ENCODE results near the gene ANKRD44. TPM values are rescaled to one million over a fixed set of nuclear protein-coding genes. Genes with fewer than 3 reads are reported as not detected.
"Not testable (repeated sequence)": the region's sequence is repeated elsewhere in the genome, so short reads cannot be mapped to it uniquely, and the experiment has no call there.

ANKRD44 gene
- total RNA-seq, 1 donor from 2014 or later = 77.8 TPM

- no peak for DNase-seq (ENCODE audit: low spot score)
- intact Hi-C loops (cut with DNase I) = no loop called here
- ATAC-seq = peak; percentile 46
Observed at GRCh38 chr2:197079832-197080555, 230.6 kb downstream of the ANKRD44 start.

GRCh38 chr2:197079414-197079813 is 231.2 kb downstream of the ANKRD44 start:
- ATAC-seq (peak; percentile 69), DNase-seq (ENCODE audit: low spot score) (no peak)
- intact Hi-C loops (cut with DNase I) = no loop called here

DNA sequence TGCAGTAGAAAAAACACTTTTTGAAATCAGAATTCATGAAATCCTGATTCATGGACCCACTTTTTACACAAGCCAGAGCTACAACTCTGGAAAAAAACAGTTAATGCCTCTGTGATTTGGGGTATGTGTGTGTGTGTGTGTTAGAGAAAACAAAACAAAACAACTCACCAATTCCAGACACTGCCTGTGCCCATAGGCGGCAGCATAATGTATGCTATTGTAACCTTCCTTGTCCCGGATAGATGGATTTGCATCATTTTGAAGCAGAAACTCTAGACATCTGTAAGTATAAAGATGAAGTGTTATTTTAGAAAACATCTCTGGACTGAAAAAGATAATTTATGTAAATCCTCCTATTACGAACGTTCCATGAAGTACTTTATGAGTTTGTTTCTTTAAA is 232.0 kb downstream of the ANKRD44 start:
- DNase-seq (ENCODE audit: low spot score) (no peak), ATAC-seq (no peak)
- intact Hi-C loops (cut with DNase I) = no loop called here

GRCh38 chr2:197077336-197077735 is 233.2 kb downstream of the ANKRD44 start:
- no peak for DNase-seq (ENCODE audit: low spot score)
- ATAC-seq = peak; percentile 40
- intact Hi-C loops (cut with DNase I) = no loop called here

DNA sequence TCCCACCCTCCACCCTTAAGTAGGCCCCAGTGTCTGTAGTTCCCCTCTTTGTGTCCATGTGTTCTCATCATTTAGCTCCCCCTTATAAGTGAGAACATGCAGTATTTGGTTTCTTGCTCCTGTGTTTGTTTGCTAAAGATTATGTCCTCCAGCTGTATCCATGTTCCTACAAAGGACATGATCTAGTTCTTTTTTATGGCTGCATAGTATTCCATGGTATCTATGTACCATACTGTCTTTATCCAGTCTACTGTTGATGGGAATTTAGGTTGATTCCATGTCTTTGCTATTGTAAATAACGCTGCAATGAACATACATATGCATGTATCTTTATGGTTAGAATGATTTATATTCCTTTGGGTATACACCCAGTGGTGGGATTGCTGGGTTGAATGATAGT is 233.9 kb downstream of the ANKRD44 start:
- DNase-seq (ENCODE audit: low spot score) = no peak
- ATAC-seq = no peak
- intact Hi-C loops (cut with DNase I) = no loop called here

DNA sequence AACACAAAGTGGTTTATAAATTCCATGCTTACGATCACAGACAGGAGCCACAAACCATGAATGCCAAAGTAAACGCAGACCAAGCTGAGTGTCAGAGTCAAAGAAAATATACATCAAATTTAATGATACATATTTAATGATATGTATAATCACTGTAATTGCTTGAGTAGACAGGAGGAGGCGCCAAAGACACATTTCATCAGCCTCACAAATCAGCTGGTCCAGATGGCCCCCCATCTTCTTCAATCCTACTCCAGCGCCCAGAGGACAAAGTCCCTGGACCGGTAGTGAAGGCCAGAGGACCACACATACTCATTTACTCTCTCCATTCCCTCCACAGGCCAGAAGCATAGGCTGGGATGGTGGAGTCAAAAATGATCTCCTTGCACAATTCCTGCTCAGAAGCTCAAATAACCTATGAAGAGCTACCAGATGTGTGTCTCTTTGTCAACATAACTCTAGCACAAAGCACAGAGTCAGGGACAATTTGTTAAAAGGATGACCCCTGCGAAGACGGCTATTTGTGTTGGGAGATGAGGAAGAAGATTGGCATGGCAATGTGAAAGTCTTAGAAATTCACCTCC is 234.7 kb downstream of the ANKRD44 start:
- intact Hi-C loops (cut with DNase I) = no loop called here
- no peak for ATAC-seq

GRCh38 chr2:197075281-197075680 is 235.3 kb downstream of the ANKRD44 start:
- DNase-seq (ENCODE audit: low spot score) (no peak), ATAC-seq (no peak)
- intact Hi-C loops (cut with DNase I) = no loop called here

More for the DNA sequence above, 234.7 kb downstream of the ANKRD44 start:
- no peak for DNase-seq (ENCODE audit: low spot score)

- ATAC-seq = peak; percentile 91
- intact Hi-C loops (cut with DNase I) = no loop called here
- peak; percentile 91 for DNase-seq (ENCODE audit: low spot score)
Observed at GRCh38 chr2:197073701-197074433, 236.7 kb downstream of the ANKRD44 start.

DNA sequence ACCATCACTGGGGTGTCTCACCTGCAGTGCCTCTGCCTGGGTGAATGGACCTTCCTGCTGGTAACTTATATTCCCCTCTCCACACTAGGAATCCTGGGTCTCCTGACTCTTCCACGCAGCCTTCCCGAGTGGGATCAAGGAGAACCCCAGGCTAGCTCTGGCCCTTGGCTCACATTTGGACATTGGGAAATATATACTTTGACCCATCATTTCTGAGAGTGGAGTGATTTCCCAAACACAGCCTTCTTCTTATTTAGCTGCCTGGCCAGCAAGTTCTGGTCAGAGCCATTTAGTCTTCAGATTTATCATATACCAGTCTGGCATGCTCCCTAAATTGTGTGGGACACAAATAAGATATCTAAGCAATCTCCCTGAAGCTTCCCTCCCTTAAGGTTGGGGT is 237.3 kb downstream of the ANKRD44 start:
- intact Hi-C loops (cut with DNase I) = no loop called here
- DNase-seq (ENCODE audit: low spot score) (no peak), ATAC-seq (peak; percentile 18)

DNA sequence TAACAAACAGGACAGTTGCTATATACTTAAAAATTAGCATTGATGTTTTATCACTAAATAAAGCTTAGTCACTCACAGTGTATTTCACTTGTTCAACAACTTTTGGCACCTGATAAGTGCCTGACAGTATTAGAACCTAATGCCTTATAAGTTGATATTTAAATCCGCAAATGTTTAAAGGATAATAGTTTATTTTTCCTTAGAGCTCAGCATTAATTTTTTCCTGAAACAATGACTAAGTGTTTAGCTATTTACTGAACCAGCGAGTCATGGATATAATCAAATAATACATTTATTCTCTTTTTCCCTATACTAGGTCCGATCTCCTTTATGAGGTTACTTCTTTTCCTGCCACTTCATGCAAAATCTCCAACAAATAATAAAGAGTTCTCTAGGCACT is 238.0 kb downstream of the ANKRD44 start:
- ATAC-seq (no peak), DNase-seq (ENCODE audit: low spot score) (no peak)
- intact Hi-C loops (cut with DNase I) = no loop called here

DNA sequence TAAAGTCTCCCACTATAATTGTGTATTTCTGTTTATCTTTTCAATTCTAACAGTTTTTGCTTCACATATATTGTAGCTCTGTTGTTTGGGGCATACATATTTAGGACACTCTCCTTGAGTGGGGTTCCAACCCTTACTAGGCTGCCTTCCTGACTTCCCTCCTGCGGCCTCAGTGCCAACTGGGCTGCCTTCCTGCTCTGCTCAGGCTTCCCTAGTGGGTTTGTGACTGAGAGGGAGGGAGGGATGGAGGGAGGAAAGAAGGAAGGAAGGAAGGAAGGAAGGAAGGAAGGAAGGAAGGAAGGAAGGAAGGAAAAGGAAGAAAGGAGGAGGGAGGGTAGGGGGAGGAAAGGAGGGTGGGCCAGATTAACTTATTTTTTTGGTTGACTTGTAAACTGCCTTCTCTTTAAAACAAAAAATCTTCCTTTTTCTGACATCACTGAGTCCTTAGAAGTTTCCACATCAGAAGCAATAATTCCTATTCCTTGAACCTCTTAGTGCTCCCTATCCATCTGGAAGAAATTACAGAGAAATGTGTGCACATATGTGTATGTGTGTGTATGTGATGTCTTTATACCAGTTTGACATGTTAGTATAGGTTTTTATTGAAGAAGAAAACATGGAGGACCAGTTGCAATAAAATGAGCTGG is 238.7 kb downstream of the ANKRD44 start:
- peak; percentile 31 for ATAC-seq
- no peak for DNase-seq (ENCODE audit: low spot score)
- intact Hi-C loops (cut with DNase I) = no loop called here

DNA sequence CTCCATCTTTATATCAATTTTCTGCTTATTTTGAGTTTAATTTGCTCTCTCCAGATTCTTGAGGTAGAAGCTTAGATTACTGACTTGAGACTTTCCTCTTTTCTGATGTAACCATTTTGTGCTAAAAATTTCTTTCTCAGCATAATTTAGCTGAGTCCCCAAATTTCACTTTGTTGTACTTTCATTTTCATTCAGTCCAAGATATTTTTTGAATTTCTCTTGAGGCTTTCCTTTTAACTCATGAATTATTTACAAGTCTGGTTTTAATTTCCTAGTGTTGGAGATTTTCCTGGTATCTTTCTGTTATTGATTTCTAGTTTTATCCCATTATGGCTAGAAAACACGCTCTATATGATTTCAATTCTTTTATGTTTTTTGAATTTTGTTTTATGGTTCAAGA is 239.4 kb downstream of the ANKRD44 start:
- DNase-seq (ENCODE audit: low spot score) = no peak
- intact Hi-C loops (cut with DNase I) = no loop called here

GRCh38 chr2:197069958-197070357 is 240.6 kb downstream of the ANKRD44 start:
- intact Hi-C loops (cut with DNase I) = no loop called here
- DNase-seq (ENCODE audit: low spot score) (no peak), ATAC-seq (no peak)

More for the DNA sequence above, 239.4 kb downstream of the ANKRD44 start:
- ATAC-seq = no peak

DNA sequence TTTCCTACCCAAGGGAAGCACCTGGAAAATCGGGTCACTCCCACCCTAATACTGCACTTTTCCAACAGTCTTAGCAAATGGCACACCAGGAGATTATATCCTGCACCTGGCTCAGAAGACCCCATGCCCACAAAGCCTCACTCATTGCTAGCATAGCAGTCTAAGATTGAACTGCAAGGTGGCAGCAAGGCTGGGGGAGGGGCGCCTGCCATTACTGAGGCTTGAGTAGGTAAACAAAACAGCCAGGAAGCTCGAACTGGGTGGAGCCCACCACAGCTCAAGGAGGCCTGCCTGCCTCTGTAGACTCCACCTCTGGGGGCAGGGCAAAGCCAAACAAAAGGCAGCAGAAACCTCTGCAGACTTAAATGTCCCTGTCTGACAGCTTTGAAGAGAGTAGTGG is 248.0 kb downstream of the ANKRD44 start:
- ATAC-seq; intact Hi-C loops (cut with DNase I); DNase-seq (ENCODE audit: low spot score): not testable (repeated sequence)

GRCh38 chr2:197059477-197059876 is 251.1 kb downstream of the ANKRD44 start:
- ATAC-seq (no peak), DNase-seq (ENCODE audit: low spot score) (no peak)
- intact Hi-C loops (cut with DNase I) = no loop called here

DNA sequence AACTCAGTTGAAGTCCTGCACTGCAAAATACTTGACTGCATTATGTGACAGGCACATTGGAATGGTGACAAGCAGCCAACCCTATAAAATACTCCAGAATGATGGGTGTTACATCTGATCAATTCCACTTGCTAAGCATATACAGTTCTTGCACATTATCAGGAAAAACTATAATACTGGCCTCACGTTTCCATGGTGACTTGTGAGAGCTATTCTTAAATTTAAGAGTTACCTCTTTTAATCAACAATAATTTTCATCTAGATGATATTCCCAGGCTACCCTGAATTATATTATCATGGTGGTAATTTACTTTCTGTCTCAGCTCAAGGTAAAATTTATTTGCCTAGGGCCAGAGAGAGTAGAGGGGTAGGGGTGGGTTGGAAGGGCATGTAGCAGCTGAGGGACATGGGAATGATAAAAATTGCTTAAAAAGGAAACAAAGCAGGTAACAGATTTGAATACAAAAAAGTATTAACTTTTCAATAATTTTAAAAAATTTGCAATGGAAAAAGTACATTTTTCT is 251.7 kb downstream of the ANKRD44 start:
- intact Hi-C loops (cut with DNase I) = no loop called here
- DNase-seq (ENCODE audit: low spot score) (no peak), ATAC-seq (no peak)

- DNase-seq (ENCODE audit: low spot score) (no peak), ATAC-seq (no peak)
- intact Hi-C loops (cut with DNase I) = no loop called here
Observed at GRCh38 chr2:197057959-197058358, 252.6 kb downstream of the ANKRD44 start.

- intact Hi-C loops (cut with DNase I) = no loop called here
- DNase-seq (ENCODE audit: low spot score) (no peak), ATAC-seq (no peak)
Observed at GRCh38 chr2:197055045-197055444, 255.5 kb downstream of the ANKRD44 start.

DNA sequence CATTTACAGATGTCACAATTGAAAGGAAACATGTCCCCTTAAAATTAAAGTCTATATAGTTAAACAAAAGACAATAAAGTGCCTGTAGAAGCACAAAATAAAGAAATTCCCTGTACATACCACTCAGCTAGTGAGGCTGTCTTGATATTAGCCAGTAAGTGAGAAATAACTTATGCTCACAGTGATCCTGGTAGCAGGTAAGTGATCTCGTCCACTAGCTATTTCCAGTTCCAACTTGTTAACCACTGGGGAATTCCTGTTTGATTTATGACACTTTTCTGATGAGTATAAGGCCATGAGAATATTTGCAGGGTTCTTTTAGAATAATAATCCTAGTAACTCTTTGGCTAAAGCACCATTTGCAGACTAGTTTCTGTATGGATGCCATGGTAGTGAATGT is 256.1 kb downstream of the ANKRD44 start:
- ATAC-seq (no peak), DNase-seq (ENCODE audit: low spot score) (no peak)
- intact Hi-C loops (cut with DNase I) = no loop called here
